ENCODE results near the gene TEDC2.

DNA sequence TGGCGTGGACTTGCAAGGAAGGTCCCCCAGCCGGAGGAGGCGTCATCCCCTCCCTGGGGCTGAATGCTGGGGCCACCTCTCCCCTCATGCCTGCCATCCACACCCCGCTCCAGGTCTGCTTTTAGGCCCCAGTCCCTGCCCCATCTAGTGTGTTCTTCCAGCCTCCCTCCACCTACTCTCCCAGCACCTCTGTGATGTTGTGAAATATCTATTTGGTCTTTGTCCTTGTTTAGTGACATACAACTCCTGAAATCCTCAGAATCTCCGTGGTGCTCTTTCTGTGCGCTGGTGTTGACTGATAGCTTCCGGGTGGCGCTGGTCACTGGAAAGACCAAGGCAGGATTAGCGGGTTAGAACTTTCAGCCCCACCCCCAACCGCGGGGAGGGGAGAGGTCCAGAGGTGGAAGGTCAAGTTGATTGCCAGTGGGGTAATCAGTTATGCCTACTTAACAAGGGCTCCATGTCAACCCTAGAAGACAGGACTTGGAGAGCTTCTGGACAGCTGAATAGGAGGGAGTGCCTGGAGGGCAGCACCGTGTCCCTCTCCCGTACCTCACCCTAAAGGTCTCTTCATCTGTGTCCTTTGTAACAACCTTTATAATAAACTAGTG, 25.1 kb downstream of the TEDC2 start:
- TF ChIP-seq YY1 (IDR thresholded peaks at IDR 0.05; ENCODE audit: insufficient read depth, insufficient read length) (no peak), ZNF274 (IDR thresholded peaks at IDR 0.05; ENCODE audit: low read depth, low read length) (no peak), SUZ12 (IDR thresholded peaks at IDR 0.05; ENCODE audit: extremely low read depth, insufficient read depth, insufficient read length) (no peak)
